Measurements from ENCODE around the gene ADAMTS14.
"Not testable (repeated sequence)": the region's sequence is repeated elsewhere in the genome, so short reads cannot be mapped to it uniquely, and the experiment has no call there.

The ADAMTS14 gene, protein sequence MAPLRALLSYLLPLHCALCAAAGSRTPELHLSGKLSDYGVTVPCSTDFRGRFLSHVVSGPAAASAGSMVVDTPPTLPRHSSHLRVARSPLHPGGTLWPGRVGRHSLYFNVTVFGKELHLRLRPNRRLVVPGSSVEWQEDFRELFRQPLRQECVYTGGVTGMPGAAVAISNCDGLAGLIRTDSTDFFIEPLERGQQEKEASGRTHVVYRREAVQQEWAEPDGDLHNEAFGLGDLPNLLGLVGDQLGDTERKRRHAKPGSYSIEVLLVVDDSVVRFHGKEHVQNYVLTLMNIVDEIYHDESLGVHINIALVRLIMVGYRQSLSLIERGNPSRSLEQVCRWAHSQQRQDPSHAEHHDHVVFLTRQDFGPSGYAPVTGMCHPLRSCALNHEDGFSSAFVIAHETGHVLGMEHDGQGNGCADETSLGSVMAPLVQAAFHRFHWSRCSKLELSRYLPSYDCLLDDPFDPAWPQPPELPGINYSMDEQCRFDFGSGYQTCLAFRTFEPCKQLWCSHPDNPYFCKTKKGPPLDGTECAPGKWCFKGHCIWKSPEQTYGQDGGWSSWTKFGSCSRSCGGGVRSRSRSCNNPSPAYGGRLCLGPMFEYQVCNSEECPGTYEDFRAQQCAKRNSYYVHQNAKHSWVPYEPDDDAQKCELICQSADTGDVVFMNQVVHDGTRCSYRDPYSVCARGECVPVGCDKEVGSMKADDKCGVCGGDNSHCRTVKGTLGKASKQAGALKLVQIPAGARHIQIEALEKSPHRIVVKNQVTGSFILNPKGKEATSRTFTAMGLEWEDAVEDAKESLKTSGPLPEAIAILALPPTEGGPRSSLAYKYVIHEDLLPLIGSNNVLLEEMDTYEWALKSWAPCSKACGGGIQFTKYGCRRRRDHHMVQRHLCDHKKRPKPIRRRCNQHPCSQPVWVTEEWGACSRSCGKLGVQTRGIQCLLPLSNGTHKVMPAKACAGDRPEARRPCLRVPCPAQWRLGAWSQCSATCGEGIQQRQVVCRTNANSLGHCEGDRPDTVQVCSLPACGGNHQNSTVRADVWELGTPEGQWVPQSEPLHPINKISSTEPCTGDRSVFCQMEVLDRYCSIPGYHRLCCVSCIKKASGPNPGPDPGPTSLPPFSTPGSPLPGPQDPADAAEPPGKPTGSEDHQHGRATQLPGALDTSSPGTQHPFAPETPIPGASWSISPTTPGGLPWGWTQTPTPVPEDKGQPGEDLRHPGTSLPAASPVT

DNA sequence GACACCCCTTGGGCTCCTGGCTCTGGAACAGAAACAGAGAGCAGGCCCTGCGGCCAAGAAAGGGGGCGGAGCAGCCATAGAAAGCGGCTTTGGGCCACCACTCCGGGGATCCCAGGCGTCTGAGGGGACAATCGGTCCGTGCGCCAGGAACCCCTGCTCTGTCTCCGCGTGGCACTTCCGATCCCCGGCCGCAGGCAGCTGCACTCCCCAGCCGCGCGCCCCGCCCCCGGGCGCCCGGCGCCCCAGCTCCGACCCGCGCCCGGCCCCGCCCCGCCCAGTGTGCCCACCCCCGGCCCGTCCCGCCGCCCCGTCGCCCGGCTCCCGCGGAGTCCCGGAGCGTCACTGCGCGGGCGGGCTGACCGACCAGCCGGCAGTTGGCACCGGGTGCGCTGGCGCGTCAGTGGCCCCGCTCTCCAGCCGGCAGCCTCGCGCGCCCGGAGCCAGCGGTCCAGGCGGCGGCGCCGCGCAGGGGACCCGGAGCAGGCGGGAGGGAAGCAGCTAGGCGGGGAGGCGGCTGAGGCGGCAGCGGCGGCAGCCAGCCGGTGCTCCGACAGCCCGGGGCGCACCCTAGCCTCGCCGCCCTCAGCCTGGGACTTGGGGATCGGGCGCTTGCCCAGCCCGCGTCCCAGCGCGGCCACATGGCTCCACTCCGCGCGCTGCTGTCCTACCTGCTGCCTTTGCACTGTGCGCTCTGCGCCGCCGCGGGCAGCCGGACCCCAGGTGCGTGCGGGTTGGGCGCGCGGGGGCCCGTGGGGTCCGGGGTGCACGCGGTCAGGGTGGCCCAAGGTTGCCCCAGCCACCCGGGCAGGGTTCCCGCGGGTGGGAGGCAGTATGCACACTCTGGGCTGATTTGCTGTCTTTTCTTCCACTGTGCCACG, at the start of gene ADAMTS14:
Gene ADAMTS14 (plus strand): TSS at position 342 of the 878 bp plus-strand sequence. CDS start 297 bp downstream, at position 639.
- DNase-seq, result no peak

DNA sequence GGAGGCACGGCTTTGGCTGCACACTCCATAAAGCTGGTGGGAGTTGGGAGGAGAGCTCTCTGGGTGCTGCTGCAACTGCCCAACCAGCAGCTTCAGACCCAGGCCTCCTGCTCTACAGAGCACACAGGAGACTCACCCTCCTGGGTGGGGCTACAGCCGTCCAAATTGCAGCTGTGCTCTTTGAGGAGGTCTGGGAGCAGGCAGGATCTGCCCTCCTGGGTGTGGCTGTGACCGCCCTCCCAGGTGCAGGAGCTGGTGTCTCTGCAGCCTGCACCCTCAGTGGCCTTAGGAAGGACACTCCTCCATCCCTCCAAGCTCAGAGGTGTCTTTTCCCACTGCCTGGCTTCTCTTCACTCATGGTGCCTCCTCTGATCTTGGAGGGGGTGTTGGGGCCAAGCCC, 49.8 kb upstream of the ADAMTS14 start:
- DNase-seq, result no peak

DNA sequence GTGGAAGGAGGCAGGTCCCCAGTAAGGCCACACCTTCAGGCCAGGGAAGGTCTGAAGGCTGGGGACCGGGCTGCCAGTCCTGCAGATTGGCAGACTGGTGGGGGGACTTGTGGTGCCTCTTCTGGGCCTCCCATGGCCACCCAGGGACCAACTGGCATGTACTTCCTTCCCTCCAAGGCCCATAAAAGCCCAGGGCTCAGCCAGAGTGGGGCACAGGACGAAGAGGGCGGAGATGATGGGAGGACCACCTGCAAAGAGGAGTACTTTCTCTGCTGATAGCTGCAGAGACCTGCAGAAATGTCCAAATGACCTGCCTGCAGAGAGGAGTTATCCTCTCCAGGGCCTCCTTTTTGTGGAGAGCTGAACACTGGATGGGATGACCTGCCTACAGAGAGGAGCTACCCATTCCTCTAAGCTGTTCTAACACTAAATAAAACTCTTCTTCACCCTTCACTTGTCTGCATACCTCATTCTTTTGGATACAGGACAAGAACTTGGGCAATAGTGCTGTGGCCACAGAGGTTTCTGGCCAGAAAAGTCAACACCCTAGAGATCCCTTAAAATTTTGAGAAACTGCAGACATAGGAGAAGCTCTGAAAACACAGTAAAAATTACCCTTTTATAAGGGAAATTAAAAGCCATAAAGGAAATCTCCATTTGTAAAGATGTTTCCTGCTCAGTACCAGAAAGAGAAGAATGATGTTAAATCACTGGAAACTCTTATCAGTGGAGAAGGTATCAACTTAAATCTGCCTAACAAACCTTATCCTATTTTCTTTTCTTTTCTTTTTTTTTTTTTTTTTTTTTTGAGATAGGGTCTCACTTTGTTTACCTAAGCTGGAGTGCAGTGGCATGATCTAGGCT, 49.1 kb upstream of the ADAMTS14 start:
- DNase-seq, result no peak

DNA sequence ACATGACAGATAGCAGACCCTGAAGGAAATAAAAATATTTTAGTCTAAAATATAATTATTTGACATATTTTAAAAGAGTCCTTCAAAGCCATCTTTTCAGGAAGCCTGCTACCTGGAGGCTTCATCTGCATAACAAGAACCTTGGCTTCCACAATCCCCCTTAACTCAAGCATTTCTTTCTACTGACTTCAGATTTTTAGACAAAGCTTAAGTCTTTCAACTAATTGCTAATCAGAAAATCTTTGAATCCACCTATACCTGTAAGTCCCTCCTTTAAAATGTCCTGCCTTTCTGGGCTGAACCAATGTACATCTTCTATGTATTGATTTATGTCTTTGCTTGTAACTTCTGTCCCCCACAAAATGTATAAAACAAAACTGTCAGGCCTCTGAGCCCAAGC, 46.2 kb upstream of the ADAMTS14 start:
- no peak for DNase-seq

DNA sequence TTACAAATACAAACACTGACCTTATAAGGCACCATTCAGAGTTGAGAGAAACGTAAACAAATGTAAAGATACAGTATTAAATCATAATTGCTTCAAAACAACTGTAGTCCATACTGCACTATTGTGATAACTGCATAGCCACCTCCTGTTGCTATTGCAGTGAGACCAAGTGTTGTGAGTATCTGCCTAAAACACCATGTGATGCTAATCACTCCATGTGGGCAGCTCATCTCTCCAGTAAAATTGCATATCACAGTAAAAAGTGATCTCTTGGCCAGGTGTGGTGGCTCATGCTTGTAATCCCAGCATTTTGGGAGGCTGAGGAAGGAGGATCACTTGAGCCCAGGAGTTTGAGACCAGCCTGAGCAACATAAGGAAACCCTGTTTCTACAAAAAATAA, 43.0 kb upstream of the ADAMTS14 start:
- no peak for DNase-seq

DNA sequence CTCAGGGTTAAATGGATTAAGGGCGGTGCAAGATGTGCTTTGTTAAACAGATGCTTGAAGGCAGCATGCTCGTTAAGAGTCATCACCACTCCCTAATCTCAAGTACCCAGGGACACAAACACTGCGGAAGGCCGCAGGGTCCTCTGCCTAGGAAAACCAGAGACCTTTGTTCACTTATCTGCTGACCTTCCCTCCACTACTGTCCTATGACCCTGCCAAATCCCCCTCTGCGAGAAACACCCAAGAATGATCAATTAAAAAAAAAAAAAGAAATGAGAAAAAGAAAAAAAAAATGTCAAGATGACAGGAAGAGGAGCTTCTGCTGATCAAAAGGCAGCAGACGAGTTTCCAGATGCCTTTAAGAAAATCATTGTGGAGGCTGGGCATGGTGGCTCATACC, 40.6 kb upstream of the ADAMTS14 start:
- DNase-seq, result not testable (repeated sequence)

DNA sequence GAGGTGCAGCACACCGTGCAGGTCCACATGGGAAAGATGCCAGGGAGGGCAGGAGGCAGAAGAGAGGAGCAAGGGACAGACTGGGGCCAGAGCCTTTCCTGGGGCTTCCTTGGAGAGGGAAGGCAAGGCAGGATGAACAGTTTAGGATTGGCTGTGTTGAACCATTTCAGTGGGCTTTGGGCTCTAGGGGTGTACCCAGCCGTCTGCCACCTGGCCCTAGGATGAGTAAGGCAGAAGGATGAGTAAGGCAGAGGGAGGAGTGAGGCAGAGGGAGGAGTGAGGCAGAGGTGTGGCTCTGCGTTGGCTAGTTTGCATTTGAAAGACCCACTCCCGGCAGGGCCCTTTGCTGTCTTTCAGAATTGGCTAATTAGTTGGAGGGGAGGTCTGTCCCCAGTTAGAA, 38.3 kb upstream of the ADAMTS14 start:
- DNase-seq, result no peak

DNA sequence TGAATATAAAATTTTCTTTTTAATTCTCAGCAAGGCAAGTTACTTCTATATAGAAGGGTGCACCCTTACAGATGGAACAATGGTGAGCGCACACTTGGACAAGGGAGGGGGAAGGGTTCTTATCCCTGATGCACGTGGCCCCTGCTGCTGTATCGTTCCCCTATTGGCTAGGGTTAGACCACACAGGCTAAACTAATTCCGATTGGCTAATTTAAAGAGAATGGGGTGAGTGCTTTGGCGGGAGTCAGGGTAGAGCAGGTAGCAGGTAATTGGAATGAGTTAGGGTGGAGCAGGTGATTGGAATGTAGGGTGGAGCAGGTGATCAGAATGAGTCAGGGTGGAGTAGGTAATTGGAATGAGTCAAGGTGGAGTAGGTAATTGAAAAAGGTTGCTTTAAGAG, 37.8 kb upstream of the ADAMTS14 start:
- not testable (repeated sequence) for DNase-seq

DNA sequence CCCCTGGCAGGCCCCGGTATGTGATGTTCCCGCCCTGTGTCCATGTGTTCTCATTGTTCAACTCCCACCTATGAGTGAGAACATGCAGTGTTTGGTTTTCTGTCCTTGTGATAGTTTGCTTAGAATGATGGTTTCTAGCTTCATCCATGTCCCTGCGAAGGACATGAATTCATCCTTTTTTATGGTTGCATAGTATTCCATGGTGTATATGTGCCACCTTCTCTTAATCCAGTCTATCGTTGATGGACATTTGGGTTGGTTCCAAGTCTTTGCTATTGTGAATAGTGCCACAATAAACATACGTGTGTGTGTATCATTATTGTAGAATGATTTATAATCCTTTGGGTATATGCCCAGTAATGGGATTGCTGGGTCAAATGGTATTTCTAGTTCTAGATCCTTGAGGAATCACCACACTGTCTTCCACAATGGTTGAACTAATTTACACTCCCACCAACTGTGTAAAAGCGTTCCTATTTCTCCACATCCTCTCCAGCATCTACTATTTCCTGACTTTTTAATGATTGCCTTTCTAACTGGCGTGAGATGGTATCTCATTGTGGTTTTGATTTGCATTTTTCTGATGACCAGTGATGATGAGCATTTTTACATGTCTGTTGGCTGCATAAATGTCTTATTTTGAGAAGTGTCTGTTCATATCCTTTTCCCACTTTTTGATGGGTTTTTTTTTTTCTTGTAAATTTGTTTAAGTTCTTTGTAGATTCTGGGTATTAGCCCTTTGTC, 32.5 kb upstream of the ADAMTS14 start:
- DNase-seq, result not testable (repeated sequence)

DNA sequence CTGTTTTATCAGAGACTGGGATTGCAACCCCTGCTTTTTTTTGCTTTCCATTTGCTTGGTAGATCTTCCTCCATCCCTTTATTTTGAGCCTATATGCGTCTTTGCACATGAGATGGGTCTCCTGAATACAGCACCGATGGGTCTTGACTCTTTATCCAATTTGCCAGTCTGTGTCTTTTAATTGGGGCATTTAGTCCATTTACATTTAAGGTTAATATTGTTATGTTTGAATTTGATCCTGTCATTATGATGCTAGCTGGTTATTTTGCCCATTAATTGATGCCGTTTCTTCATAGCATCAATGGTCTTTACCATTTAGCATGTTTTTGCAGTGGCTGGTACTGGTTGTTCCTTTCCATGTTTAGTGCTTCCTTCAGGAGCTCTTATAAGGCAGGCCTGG, 29.0 kb upstream of the ADAMTS14 start:
- not testable (repeated sequence) for DNase-seq

DNA sequence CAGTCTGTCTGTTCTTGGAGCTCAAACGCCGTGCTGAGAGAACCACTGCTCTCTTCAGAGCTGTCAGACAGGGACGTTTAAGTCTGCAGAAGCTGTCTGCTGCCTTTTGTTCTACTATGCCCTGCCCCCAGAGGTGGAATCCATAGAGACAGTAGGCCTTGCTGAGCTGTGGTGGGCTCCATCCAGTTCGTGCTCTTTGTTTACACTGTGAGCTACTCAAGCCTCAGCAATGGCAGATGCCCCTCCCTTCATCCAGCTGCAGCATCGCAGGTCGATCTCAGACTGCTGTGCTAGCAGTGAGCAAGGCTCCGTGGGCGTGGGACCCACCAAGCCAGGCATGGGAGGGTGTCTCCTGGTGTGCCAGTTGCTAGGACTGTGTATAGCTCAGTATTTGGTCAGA, 27.3 kb upstream of the ADAMTS14 start:
- not testable (repeated sequence) for DNase-seq

DNA sequence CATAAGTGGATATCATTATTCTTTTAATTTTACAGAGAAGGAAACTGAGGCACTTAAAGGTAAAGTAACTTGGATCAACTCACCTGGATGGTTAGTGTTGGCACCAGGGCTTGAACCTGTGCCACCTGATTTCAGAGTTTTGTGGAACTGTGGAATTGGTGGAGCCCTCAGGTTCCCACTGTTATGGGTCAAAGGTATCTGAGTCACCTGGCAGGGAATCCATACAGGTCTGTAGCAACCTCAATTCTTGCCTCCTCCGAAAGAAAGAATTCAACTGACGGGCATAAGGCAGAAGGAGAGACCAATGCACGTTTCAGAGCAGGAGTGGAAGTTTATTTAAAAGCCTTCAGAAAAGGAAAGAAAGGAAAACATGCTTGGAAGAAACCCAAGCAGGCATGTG, 25.2 kb upstream of the ADAMTS14 start:
- DNase-seq, result no peak

DNA sequence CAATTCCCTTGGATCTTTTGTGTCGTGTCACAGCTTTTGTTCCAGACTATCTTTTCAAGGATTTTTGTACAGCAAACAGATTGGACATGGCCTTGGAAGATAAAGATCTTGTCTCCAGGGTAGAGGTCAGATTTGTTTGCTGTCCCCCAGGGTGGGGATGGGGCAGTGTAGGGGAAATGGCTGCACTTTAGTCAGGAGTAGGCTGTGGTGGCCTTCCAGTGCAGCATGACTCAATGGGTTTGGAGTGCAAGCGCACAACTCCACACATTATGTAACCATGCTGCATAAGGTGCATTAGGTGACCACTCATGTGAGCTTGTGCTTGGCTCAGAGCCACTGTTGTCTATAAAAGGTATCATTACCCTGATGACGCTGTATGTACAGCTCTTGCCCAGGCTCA, 23.9 kb upstream of the ADAMTS14 start:
- DNase-seq, result no peak

DNA sequence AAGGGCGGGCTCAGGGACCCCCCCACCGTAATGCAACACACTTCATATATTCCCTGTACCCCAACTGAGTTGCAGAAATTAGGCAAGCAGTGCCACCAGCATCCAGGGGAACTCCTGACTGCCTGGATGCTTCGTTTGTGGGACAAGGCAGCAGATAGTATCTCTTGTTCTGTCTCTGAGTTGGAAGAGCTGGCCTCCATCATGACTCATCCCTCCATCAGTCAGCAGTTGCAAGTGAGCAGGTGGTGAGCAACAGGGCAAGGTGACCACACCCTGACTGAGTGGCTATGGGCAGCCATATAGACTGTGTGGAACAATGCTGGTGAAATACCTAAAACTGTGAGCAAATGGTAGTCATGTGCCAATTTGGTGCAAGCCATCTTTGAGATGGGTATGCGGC, 22.8 kb upstream of the ADAMTS14 start:
- no peak for DNase-seq

DNA sequence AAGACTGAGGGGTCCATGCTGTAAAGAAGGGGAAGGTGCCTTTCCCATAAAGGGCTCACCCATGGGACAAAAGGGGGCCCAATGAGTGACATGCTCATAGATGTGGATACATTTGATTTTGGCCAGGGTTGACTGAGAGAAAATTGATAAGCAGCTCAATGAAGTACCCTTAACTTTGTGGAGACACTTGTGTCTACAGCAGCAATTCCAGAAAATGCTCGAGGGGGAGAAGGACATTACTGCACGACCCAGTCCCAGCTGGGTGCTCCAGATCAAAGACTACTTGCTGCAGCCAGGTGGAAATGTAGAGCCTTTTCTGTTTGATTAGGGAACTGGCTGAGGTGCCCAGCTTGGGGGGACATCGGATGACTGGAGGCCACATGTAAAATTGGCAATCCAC, 22.2 kb upstream of the ADAMTS14 start:
- no peak for DNase-seq

DNA sequence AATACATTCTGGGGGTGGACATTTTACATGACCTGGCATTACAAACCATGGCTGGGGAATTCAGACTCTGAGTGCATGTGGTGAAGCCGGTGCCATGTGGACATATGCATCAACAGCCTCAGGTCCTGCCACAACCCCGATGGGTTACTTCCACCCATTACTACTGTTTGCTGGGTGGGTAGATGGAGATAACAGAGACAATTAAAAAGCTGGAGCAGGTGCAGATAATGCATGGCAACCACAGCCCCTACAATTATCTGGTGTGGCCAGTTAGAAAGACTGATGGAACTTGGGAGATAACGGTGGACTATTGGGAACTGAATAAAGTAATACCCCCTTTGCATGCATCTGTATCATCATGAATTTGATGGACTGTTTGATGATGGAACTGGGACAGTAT, 21.6 kb upstream of the ADAMTS14 start:
- DNase-seq, result no peak

DNA sequence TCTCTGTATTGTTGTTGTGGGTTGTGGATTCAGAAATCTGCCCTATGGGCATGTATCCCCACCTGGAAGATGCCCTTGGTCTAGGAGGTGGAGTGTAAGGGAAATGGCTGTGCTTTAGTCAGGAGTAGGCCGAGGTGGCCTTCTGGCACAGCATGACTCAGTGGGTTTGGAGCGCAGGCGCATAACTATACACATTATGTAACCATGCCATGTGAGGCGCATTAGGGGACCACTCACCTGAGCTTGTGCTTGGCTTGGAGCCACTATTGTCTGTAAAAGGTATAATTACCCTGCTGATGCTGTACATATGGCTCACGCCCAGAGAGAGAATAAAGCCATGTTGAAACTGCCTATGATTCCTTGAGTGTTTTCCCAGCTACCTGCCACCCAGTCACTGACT, 20.6 kb upstream of the ADAMTS14 start:
- no peak for DNase-seq

DNA sequence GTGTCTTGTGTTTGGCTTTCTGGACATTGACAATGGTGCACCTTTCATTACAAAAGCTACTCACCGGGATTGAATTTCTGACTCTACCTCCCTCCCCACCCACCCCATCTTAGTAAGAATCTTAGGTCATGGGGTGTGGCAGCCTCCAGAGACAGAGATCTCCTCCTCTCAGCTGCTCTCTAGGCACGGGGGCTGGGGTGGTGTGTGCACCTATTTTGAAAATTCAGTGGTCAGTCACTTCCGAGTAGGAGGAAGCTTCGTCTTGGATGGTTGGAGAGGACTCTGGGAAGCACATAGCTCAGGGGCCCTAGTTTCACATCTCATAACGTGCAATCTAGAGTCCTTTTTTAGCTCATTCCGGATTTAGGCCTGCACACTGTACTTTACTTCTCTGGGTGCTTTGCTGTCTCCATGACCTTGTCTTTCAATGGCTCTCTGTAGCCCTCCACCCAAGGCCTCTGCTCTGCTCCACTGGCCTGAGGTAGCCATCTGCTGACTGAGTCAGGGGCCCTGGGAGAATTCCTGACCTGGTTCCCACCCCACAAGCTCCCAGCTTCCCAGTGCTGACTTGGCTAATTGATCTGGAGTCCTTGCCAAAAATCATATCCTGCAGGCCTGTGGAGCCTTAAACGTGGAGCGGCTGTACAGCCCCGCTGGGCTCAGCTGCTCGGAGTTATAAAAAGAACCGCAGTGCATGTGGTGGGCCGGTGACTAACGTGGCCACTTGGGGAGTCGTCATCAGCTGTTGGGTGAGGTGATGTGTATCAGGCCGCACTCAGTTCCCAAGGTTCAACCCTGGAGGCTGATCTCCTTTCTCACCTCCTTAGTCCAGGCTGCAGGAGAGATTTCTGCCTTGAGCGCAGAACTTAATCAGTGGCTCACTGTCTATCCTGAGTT, 19.3 kb upstream of the ADAMTS14 start:
- no peak for DNase-seq

DNA sequence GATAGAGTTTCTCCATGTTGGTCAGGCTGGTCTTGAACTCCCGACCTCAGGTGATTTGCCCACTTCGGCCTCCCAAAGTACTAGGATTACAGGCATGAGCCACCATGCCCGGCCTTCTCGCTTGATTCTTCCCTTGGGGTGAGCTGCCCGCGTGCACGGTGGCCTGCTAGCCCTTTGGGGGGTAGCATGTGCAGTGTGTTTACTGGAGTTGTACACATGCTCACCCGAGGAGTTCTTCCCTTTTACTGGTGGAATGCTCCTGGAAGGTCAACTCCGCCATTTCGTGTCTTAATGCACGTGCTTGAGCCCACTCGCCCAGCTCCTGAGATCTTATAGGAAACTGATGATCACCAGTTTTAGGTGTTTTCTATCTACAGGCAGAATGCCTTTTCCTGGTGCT, 17.0 kb upstream of the ADAMTS14 start:
- no peak for DNase-seq
